A673 (cell line): ENCODE data around the gene VASH1.

ENCODE experiments used
- EZH2 ChIP-seq: fragments of 200-600 bp; sonication (generic); IDR thresholded peaks from 2 replicates; pipeline ENCODE4 v1.6.1; 2017; ENCODE audit warnings: borderline replicate concordance, low read depth, mild to moderate bottlenecking, mixed read lengths, antibody characterized with exemption, low read length; ENCODE audit not compliant: poor library complexity, severe bottlenecking
- TF ChIP-seq, protein P1 (sequence below): fragments of 300-800, 200-600 bp; sonication (generic); conservative IDR thresholded peaks from 2 replicates; pipeline ENCODE4 v1.5.1; 2017; ENCODE audit warnings: low read depth, mild to moderate bottlenecking, antibody characterized with exemption, low read length, moderate library complexity, mixed read lengths

GRCh38 chr14:76782115-76782884 is 21.0 kb downstream of the VASH1 start:
- TF ChIP-seq, protein P1, sequence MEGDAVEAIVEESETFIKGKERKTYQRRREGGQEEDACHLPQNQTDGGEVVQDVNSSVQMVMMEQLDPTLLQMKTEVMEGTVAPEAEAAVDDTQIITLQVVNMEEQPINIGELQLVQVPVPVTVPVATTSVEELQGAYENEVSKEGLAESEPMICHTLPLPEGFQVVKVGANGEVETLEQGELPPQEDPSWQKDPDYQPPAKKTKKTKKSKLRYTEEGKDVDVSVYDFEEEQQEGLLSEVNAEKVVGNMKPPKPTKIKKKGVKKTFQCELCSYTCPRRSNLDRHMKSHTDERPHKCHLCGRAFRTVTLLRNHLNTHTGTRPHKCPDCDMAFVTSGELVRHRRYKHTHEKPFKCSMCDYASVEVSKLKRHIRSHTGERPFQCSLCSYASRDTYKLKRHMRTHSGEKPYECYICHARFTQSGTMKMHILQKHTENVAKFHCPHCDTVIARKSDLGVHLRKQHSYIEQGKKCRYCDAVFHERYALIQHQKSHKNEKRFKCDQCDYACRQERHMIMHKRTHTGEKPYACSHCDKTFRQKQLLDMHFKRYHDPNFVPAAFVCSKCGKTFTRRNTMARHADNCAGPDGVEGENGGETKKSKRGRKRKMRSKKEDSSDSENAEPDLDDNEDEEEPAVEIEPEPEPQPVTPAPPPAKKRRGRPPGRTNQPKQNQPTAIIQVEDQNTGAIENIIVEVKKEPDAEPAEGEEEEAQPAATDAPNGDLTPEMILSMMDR, result no peak
- no peak for TF ChIP-seq EZH2
